LNCaP clone FGC (cell line): ENCODE results near the gene PPP2R3C.
"Not testable (repeated sequence)": the region's sequence is repeated elsewhere in the genome, so short reads cannot be mapped to it uniquely, and the experiment has no call there.

Experiments
- DNase-seq: peaks from one replicate; pipeline ENCODE4 v3.0.0-alpha.2; 2011; ENCODE audit warnings: low read depth
- H3K4me3 ChIP-seq: 2 replicates; pipeline ENCODE4 v1.5.1; 2011; ENCODE audit warnings: mild to moderate bottlenecking, low read depth, low read length, control low read depth
- TF ChIP-seq, protein P1 (sequence below): IDR thresholded peaks from 2 replicates; pipeline ENCODE4 v1.5.1; 2012; ENCODE audit warnings: mild to moderate bottlenecking; ENCODE audit not compliant: control insufficient read depth, insufficient read depth; ENCODE audit errors: extremely low read depth

Gene PPP2R3C

GRCh38 chr14:35158951-35159653 lies 37.3 kb upstream of the PPP2R3C start:
- TF ChIP-seq, protein P1, sequence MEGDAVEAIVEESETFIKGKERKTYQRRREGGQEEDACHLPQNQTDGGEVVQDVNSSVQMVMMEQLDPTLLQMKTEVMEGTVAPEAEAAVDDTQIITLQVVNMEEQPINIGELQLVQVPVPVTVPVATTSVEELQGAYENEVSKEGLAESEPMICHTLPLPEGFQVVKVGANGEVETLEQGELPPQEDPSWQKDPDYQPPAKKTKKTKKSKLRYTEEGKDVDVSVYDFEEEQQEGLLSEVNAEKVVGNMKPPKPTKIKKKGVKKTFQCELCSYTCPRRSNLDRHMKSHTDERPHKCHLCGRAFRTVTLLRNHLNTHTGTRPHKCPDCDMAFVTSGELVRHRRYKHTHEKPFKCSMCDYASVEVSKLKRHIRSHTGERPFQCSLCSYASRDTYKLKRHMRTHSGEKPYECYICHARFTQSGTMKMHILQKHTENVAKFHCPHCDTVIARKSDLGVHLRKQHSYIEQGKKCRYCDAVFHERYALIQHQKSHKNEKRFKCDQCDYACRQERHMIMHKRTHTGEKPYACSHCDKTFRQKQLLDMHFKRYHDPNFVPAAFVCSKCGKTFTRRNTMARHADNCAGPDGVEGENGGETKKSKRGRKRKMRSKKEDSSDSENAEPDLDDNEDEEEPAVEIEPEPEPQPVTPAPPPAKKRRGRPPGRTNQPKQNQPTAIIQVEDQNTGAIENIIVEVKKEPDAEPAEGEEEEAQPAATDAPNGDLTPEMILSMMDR = no peak
- H3K4me3 ChIP-seq = no peak overlapping the region
- no peak for DNase-seq

DNA sequence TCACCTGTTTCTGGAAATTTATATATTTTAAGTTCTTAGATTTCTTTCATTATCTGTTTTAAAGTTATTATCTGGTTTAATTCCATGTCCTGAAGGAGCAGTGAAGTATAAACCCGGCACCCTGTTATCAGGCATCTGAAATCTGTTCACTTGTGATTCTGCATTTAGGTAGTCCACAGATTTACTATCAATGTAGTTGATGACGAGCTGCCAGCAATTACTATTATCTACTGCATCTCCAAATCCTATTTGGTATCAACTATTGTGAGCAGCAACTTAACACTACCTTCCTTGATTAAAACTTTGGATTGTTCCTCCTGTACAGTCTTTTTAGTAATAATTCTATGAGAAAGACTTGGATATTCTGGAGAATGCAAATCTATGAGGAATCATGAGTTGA lies 36.7 kb upstream of the PPP2R3C start:
- TF ChIP-seq, protein P1 = no peak
- no peak overlapping the region for H3K4me3 ChIP-seq
- DNase-seq = no peak

GRCh38 chr14:35155962-35156361 lies 34.2 kb upstream of the PPP2R3C start:
- TF ChIP-seq, protein P1 = no peak
- DNase-seq = no peak
- H3K4me3 ChIP-seq = no peak overlapping the region

DNA sequence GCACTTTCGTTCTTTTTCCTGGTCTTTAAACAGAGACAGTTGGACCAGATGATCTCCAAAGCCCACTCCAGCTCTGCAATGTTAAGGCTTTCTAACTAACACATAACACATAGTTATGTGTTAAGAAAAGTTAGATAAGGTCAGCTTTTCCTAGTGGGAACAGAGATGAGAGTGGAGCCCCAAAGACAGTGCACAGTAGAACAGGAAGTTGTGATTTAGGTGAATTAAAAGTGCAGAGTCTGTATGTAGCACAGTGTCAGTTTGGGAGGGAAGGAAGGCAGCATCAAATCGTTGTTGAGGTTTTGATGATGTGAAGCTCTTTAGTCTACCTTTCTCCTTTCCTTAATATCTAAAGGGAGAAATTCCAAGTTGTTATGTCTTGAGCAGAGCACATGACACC lies 32.2 kb upstream of the PPP2R3C start:
- TF ChIP-seq, protein P1 = no peak
- no peak overlapping the region for H3K4me3 ChIP-seq
- DNase-seq = no peak

DNA sequence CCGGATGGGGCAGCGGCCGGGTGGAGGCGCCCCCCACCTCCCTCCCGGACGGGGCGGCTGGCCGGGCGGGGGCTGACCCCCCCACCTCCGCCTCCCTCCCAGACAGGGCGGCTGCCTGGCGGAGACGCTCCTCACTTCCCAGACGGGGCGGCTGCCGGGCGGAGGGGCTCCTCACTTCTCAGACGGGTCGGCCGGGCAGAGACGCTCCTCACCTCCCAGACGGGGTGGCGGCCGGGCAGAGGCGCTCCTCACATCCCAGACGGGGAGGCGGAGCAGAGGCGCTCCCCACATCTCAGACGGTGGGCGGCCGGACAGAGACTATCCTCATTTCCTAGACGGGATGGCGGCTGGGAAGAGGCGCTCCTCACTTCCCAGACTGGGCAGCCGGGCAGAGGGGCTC lies 30.7 kb upstream of the PPP2R3C start:
- not testable (repeated sequence) for DNase-seq, H3K4me3 ChIP-seq

GRCh38 chr14:35149239-35149638 lies 27.4 kb upstream of the PPP2R3C start:
- no peak overlapping the region for H3K4me3 ChIP-seq
- TF ChIP-seq, protein P1 = no peak
- DNase-seq = no peak

DNA sequence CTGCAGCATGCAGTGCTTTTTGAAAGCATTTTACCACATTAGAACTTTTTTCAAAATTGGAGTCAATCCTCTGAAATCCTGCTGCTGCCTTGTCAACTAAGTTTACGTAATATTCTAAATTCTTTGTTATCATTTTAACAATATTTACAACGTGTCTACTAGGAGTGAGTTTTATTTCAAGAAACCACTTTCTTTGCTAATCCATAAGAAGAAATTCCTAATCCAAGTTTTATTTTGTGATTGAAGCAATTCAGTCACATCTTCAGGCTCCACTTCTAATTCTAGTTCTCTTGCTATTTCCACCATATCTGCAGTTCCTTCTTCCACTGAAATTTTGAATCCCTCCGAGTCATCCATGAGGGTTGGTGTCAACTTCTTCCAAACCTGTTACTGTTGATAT lies 25.9 kb upstream of the PPP2R3C start:
- TF ChIP-seq, protein P1 = no peak
- no peak for DNase-seq
- no peak overlapping the region for H3K4me3 ChIP-seq
